Measurements from ENCODE around the gene FOXJ3. TPM values are rescaled to one million over a fixed set of nuclear protein-coding genes. Genes with fewer than 3 reads are reported as not detected.

Gene FOXJ3
- total RNA-seq, 4 donors from 2014 or later = 31.2 to 88.4 (median 81.5) TPM

DNA sequence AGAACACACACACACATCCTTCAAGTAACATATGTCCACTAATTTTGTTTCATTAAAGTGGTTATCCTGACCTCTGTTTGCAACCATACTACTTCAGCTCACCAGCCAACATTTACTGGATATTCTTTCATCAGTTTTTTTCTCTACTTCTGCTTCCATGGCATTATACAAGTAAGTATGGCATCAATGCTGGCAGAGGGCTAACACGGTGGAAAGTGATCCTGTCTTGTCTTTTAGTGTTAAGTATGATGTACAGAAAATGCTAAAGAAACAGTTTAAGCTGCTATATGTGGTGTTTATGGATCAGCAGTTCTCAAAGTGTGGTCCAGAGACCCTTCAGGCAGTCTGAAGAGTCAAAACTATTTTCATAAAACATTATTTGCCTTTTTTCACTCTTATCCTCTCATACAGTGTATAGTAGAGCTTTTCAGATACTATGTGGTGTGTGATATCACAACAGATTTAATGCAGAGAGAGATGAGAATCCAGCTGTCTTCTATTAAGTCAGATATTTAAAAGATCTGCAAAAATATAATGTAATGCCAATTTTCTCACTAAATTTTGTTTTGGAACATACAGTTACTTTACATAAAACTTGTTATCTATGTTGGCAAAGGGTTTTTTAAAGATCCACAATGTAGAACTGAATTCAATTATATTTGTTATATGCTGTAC, 46.6 kb downstream of the FOXJ3 start:
- Histone ChIP-seq H3K36me3 (no peaks in the 10 kb centered on the region), H3K4me1 (peaks cover 0 to 11% of the 10 kb centered on the region in 2 donors), H3K4me3 (no peak overlapping the region), H3K9me3 (no peaks in the 10 kb centered on the region), H3K27ac (no peak overlapping the region), H3K27me3 (no peaks in the 10 kb centered on the region)
- no peak for DNase-seq
- intact Hi-C loops (cut with DNase I; ENCODE audit: low total_unique reads) = no loop called here
- no peak for TF ChIP-seq POLR2A (IDR thresholded peaks at IDR 0.05)
- no peak for TF ChIP-seq CTCF (IDR thresholded peaks at IDR 0.05)

GRCh38 chr1:42282867-42283583, 52.0 kb downstream of the FOXJ3 start:
- no peak for DNase-seq
- TF ChIP-seq POLR2A (IDR thresholded peaks at IDR 0.05) = no peak
- H3K27me3 ChIP-seq = no peaks in the 10 kb centered on the region
- H3K4me1 ChIP-seq = peaks cover 0 to 4% of the 10 kb centered on the region in 2 donors
- intact Hi-C loops (cut with DNase I; ENCODE audit: low total_unique reads) = no loop called here
- H3K36me3 ChIP-seq = no peaks in the 10 kb centered on the region
- no peak overlapping the region for H3K4me3 ChIP-seq
- H3K9me3 ChIP-seq = no peaks in the 10 kb centered on the region
- peak overlapping the region in 1 of 2 donors; percentile 23 for H3K27ac ChIP-seq

DNA sequence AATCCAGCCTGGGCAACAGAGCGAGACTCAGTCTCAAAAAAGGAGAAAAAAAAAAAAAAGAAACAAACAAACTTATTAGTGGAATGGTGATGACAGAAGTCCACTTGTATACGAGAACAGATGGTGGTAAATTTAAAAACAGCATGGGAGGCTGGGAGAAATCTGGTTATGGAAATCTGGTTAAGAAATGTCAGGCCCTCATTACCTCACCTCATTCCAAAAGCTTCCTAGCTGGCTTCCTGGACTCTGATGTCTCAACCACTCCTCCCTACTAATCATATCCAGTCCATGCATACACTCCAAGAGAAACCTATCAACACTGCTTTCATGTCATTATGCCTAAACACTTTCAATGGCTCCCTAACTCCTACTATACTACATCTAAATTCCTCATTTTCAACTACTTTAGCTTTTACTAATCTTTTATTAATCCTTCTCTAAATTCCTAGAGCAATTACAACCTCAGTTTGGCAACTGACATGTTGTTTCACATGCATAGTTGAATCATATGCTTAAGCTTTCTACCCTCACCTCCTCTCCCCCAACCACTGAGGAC, 52.9 kb downstream of the FOXJ3 start:
- TF ChIP-seq CTCF (IDR thresholded peaks at IDR 0.05) = no peak
- no peak for TF ChIP-seq POLR2A (IDR thresholded peaks at IDR 0.05)
- Histone ChIP-seq H3K36me3 (no peaks in the 10 kb centered on the region), H3K9me3 (no peaks in the 10 kb centered on the region), H3K27me3 (no peaks in the 10 kb centered on the region), H3K4me1 (peaks cover 0 to 4% of the 10 kb centered on the region in 2 donors), H3K4me3 (no peak overlapping the region), H3K27ac (no peak overlapping the region)
- intact Hi-C loops (cut with DNase I; ENCODE audit: low total_unique reads) = no loop called here
- DNase-seq = no peak

- Histone ChIP-seq H3K9me3 (no peaks in the 10 kb centered on the region), H3K36me3 (no peaks in the 10 kb centered on the region), H3K27ac (no peak overlapping the region), H3K4me3 (no peak overlapping the region), H3K4me1 (peaks cover 0 to 4% of the 10 kb centered on the region in 2 donors), H3K27me3 (no peaks in the 10 kb centered on the region)
- no peak for DNase-seq
- intact Hi-C loops (cut with DNase I; ENCODE audit: low total_unique reads) = no loop called here
- no peak for TF ChIP-seq CTCF (IDR thresholded peaks at IDR 0.05)
- TF ChIP-seq POLR2A (IDR thresholded peaks at IDR 0.05) = no peak
Measured at GRCh38 chr1:42280821-42281220, 54.2 kb downstream of the FOXJ3 start.

DNA sequence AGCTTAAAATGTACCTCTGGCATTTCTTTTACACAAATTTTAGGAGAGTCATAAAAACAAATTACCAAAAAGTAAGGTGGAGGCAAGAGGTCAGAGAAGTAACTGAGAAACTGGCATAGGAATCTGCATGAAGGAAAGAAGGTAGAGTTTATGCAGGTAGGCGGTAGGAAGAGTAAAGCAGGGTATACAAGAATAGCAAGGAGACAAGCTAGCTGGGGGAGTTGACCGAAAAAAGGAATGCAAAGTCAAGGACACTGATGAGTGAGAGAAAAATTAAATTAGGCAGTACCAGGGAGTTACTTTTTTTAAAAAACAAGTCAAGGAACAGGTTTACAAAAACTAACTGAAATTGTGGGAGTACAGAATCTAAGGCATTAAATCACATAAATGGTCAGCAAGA, 56.0 kb downstream of the FOXJ3 start:
- Histone ChIP-seq H3K27me3 (no peaks in the 10 kb centered on the region), H3K36me3 (no peaks in the 10 kb centered on the region), H3K4me3 (no peak overlapping the region), H3K4me1 (no peaks in the 10 kb centered on the region), H3K27ac (peak overlapping the region in 1 of 2 donors; percentile 13), H3K9me3 (no peaks in the 10 kb centered on the region)
- TF ChIP-seq POLR2A (IDR thresholded peaks at IDR 0.05) = no peak
- no peak for TF ChIP-seq CTCF (IDR thresholded peaks at IDR 0.05)
- DNase-seq = no peak
- intact Hi-C loops (cut with DNase I; ENCODE audit: low total_unique reads) = no loop called here

Measured in uterus (tissue), 4 donors.